Measurements from ENCODE around the gene BID. TPM values are rescaled to one million over a fixed set of nuclear protein-coding genes. Genes with fewer than 3 reads are reported as not detected.

BID gene
- total and polyA plus RNA-seq, 2 of the 4 experiments (the other 2 are of a cell fraction) = 69.5 to 240 TPM

GRCh38 chr22:17719911-17720310, 54.4 kb downstream of the BID start:
- Histone ChIP-seq H2BK15ac (ENCODE audit: low read depth, low read length) (no peak overlapping the region), H3K4ac (ENCODE audit: low read depth, low read length) (no peak overlapping the region), H3K9me1 (ENCODE audit: insufficient read depth, low read length) (peaks cover 10% of the 10 kb centered on the region), H3K27ac (ENCODE audit: insufficient read depth, low read length) (no peak overlapping the region), H2BK5ac (ENCODE audit: low read depth, low read length, poor library complexity, severe bottlenecking) (no peak overlapping the region), H3K4me3 (ENCODE audit: insufficient read depth, low read depth, low read length) (no peak overlapping the region), H3K9ac (ENCODE audit: low read depth, low read length) (no peak overlapping the region), H2AK5ac (ENCODE audit: low read depth, low read length) (no peak overlapping the region), H3K23ac (ENCODE audit: low read depth, low read length) (no peak overlapping the region), H4K5ac (ENCODE audit: low read depth, low read length) (no peak overlapping the region), H3K36me3 (ENCODE audit: control insufficient read depth, insufficient read depth, low read length) (0 out of 2 replicates have a peak, but pooled peaks cover 2% of the 10 kb centered on the region), H3K79me1 (ENCODE audit: low read depth in 1 of 2, low read length in 2 of 2) (peaks cover 7 to 56% of the 10 kb centered on the region in 2 experiments), H3K4me1 (ENCODE audit: control insufficient read depth, insufficient read depth, low read length) (peaks cover 20% of the 10 kb centered on the region), H4K91ac (ENCODE audit: insufficient read depth, low read depth, low read length) (no peak overlapping the region), H2BK20ac (ENCODE audit: low read depth, low read length) (no peak overlapping the region), H3K27me3 (ENCODE audit: control insufficient read depth, insufficient read depth, low read length) (no peaks in the 10 kb centered on the region), H3K18ac (ENCODE audit: low read depth, low read length) (no peak overlapping the region), H3K14ac (replicated peaks; ENCODE audit: low read depth, low read length) (no peak overlapping the region), H2BK120ac (ENCODE audit: low read depth, low read length) (no peak overlapping the region), H3K9me3 (ENCODE audit: control insufficient read depth, insufficient read depth, low read length) (no peaks in the 10 kb centered on the region), H3K56ac (ENCODE audit: extremely low read depth, insufficient read depth, low read length) (no peak overlapping the region), H2AFZ (replicated peaks; ENCODE audit: low read length, poor library complexity) (no peak overlapping the region), H3K4me2 (ENCODE audit: low read depth, low read length) (no peak overlapping the region), H4K20me1 (ENCODE audit: insufficient read depth, low read length) (0 out of 2 replicates have a peak, but pooled peaks cover 4% of the 10 kb centered on the region), H4K8ac (ENCODE audit: low read depth in 2 of 2, low read length in 2 of 2) (no peak overlapping the region), H2AK9ac (replicated peaks; ENCODE audit: low read depth, low read length, poor library complexity) (no peak overlapping the region)
- TF ChIP-seq CEBPB (IDR thresholded peaks at IDR 0.05; ENCODE audit: low read depth, low read length) (peak; percentile 39; the same call in 1 of the 2 replicates), POLR2A (IDR thresholded peaks at IDR 0.05; ENCODE audit: low read depth, low read length) (no peak)
- ATAC-seq (ENCODE audit: low read depth) = no peak
- DNase-seq = no peak
- dilution Hi-C loops (cut with HindIII; ENCODE audit: low sequenced_read_pairs, unreplicated experiment) (no loop called here), intact Hi-C loops (cut with micrococcal nuclease) (loop anchor here (10.0 kb wide), 1 partner anchor 145 kb away; no protein-coding TSS in a partner anchor), in situ Hi-C loops (cut with MboI; ENCODE audit: low sequenced_read_pairs) (loop anchor here (10.0 kb wide), 1 partner anchor 155 kb away; the partner anchor contains the start of gene SLC25A18)
- ChIA-PET CTCF (no interaction called here), POLR2A (ENCODE audit: unreplicated experiment) (no interaction called here)
- no TSS peak for BruUV-seq (replicated peaks)
- WGBS, 2 experiments (ENCODE audit: extremely low coverage in 2 of 2, insufficient read length in 1 of 2) = no CpG with 5 or more reads among the region's 5 CpGs
